ENCODE data around the gene GDA.
A peak's percentile ranks its signal among the peaks of the same experiment; 100 is the strongest.
"Not testable (repeated sequence)": the region's sequence is repeated elsewhere in the genome, so short reads cannot be mapped to it uniquely, and the experiment has no call there.

Gene GDA

GRCh38 chr9:72207278-72207677, 58.0 kb downstream of the GDA start:
- no peak for DNase-seq (ENCODE audit: low spot score)

GRCh38 chr9:72210522-72210921, 61.3 kb downstream of the GDA start:
- DNase-seq (ENCODE audit: low spot score), result no peak

DNA sequence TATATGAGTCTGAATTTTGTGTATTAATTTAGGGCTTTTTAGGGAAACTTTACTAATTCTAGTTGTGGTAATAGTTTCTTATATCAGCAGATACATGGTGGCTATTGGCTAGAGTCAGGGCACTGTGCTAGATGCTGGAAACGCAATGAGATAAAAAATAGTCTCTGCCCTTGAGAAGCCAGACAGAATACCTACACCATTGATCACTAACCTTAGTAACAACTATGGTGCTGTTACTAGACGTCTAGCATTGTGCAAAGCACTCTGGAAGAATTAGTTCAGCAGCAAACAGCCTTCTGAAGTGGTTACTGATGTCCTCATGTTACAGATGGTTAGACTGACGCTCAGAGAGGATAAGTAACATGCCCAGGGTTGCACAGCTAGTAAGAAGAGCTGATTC, 61.8 kb downstream of the GDA start:
- DNase-seq (ENCODE audit: low spot score), result no peak

GRCh38 chr9:72213906-72214305, 64.7 kb downstream of the GDA start:
- DNase-seq (ENCODE audit: low spot score), result no peak

GRCh38 chr9:72217306-72217842, 68.1 kb downstream of the GDA start:
- no peak for DNase-seq (ENCODE audit: low spot score)

DNA sequence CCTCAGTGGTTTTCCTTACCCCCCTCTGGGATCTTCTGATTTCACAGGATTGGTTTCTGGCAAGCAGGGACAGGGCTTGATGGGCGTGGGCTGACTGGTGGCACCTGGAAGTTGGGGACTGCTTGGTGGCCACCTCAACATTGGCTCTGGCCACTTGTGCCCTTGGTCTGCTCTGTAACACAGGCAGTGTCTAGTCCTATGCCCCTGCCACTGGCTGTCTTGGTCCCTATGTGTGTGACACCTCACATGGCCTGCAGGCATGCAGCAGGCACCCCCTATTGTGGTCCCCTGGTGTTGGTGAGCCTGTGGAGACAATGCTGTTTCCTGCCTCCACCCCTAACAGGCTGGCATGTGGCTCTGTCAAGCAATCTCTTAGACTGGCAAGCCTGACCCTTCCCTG, 71.3 kb downstream of the GDA start:
- no peak for DNase-seq (ENCODE audit: low spot score)

GRCh38 chr9:72226146-72226812, 77.0 kb downstream of the GDA start:
- no peak for DNase-seq (ENCODE audit: low spot score)

GRCh38 chr9:72228282-72228681, 79.0 kb downstream of the GDA start:
- no peak for DNase-seq (ENCODE audit: low spot score)

DNA sequence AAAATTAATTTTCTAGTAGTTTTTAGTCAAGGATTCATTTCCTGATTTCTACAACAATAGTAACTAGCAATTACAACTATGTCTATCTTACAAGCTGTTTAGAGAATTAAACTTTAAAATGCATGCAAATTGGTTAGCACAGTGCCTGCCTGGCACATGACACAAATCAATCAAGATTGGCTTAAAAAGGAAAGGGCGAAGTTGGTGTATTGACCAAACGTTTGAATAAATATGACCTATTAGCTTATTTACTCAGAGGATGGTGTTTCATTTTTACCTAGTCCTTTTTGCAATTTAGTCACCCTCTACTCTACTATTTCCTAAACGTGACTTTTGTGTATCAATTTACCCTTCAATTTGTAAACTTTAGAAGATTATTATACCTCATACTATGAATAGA, 83.5 kb downstream of the GDA start:
- DNase-seq (ENCODE audit: low spot score), result no peak

DNA sequence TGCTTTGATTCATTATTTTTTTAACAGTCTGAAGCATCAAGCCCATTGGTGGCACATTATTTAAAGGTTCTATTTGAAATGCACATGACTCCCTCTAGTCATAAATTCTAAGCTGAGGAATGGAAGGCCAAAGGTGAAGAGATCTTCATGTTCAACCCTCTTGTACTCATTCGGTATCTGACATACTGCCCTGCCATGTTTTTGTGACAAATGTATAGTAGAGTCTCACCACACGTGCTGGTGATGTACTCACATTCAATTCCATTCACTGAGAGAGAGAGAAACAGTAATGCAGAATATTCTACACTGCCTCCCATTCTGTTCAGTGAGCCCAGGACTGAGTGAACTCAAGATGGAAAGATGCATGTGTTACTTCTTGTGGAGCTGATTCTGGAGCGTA, 98.3 kb downstream of the GDA start:
- no peak for DNase-seq (ENCODE audit: low spot score)

GRCh38 chr9:72251589-72251988, 102.3 kb downstream of the GDA start:
- no peak for DNase-seq (ENCODE audit: low spot score)

- peak; percentile 4 for DNase-seq (ENCODE audit: low spot score)
Observed at GRCh38 chr9:72254901-72255545, 105.8 kb downstream of the GDA start.

- no peak for DNase-seq (ENCODE audit: low spot score)
Observed at GRCh38 chr9:72255569-72255968, 106.3 kb downstream of the GDA start.

DNA sequence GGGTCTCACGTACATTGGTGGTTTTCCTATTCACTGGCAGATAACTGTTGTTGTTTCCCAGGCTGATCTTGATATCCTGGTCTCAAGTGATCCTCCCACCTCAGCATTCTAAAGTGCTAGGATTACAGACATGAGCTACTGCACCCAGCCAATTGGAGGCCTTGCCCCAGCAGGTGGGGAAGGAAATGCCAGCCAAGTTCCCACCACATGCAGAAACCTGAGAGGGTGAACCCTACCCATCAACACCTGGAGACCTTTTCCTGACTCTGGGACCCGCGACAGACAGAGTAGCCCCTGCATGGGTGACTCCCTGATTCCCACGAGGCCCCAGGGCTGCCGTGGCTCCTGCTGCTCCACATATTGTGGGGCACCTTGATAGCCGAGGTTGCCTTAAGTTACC, 107.7 kb downstream of the GDA start:
- no peak for DNase-seq (ENCODE audit: low spot score)

GRCh38 chr9:72257814-72258213, 108.6 kb downstream of the GDA start:
- no peak for DNase-seq (ENCODE audit: low spot score)

- no peak for DNase-seq (ENCODE audit: low spot score)
Observed at GRCh38 chr9:72262063-72262462, 112.8 kb downstream of the GDA start.

DNA sequence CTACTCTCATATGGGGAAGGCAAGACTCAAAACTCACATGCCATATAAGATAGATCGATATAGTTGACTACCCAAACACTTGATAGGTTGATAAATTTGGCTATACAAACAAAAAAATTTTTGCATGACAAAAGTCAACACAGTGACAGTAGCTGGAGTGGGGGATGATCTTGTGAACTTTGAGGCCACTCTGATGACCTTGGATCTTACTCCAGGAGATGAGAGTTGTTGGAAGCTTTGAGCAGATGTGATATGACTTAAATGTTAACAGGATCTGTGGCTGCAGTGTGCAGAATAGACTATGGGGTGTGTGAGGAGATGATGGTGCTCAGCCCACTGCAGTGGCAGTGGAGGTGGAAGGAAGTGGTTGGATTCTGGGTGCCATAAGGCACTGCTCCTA, 114.3 kb downstream of the GDA start:
- DNase-seq (ENCODE audit: low spot score), result no peak

DNA sequence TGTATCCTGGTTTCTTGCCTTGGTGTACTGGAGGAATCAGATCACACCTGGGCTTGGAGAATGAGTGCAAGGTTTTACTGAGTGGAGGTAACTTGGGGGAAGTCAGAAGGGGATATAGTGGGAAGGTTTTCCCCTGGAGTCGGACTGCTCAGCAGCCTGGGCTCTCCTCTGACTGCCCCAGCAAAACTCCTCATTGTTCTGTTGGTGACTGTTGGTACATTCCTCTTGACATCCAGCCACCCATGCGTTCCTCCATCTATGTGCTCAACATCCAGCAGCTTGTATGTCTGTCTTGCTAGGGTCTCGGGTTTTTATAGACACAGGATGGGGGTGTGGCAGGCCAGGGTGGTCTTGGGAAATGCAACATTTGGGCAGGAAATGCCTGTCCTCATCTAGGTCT, 119.7 kb downstream of the GDA start:
- no peak for DNase-seq (ENCODE audit: low spot score)

DNA sequence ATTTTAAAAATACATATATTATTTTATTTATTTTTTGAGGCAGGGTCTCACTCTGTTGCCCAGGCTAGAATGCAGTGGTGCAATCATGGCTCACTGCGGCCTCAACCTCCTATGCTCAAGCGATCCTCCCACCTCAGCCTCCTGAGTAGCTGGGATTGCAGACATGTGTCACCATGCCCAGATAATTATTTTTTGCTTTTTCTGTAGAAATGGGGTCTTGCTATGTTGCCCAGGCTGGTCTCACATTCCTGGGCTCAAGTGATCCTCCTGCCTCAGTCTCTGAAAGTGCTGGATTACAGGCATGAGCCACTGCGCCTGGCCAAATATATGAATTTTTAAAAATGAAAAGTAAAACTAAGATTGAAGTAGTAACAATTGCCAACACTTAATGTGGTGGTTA, 121.1 kb downstream of the GDA start:
- DNase-seq (ENCODE audit: low spot score), result not testable (repeated sequence)

GRCh38 chr9:72271613-72272478, 122.6 kb downstream of the GDA start:
- peak; percentile 60 for DNase-seq (ENCODE audit: low spot score)

- DNase-seq (ENCODE audit: low spot score), result no peak
Observed at GRCh38 chr9:72274441-72274840, 125.2 kb downstream of the GDA start.

GRCh38 chr9:72274916-72275315, 125.7 kb downstream of the GDA start:
- no peak for DNase-seq (ENCODE audit: low spot score)

DNA sequence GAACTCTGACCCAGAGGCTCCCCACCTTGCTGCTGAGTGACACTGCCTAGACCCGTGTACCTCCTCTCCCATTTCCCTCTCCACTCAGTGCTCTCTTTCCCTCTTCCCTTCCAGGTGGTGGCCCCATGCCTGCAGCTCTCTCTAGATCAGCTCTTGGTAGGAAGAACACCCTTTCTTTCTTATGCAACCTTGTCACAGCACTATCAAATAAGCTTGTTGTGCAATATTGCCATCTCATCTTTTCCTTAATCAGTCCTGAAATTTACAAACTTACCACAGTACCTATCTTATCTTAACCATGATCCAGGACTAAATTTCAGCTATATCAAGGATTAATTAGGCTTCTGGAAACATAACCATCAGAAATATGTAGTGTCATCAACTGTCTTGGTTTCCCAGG, 127.2 kb downstream of the GDA start:
- DNase-seq (ENCODE audit: low spot score), result no peak

All from pons (tissue), 1 donor.